Measurements from ENCODE around the gene RRP1B.

DNA sequence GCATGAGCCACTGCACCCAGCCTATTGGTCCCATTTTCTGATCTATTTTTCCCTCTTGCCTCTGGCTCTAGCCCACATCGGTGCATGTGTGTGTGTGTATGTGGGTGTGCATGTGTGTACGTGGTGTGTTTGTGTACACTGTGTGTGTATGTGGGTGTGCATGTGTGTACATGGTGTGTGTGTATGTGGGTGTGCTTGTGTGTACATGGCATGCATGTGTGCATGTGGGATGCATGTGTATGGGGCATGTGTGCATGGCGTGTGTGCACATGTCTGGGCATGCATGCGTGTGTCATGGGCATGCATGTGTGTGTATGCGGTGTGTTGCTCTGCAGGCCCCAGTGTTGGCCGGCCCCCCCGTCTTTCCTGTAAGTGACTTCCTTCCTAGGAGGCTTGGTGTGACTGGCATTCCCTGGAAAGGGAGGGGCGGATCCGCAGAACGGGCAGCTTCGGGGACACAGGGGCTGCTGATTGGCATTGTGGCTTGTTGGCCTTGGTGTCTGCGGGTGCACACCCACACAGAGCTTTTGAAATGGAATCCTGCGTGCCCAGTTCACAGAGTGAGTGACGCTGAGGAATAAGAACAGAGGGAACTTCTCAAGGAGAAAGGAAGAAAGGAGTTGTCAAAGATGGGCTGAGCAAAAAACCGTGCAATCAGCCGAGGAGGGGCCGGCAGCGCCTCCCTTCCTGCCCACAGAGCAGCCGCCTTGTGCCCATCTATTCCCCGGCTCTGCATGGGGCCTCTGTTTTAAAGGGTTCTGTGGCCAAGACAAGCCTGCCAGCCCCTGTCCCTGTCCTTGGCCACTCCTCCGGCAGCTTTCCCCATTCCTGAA lies 67.5 kb downstream of the RRP1B start:
- TF ChIP-seq, protein P1, sequence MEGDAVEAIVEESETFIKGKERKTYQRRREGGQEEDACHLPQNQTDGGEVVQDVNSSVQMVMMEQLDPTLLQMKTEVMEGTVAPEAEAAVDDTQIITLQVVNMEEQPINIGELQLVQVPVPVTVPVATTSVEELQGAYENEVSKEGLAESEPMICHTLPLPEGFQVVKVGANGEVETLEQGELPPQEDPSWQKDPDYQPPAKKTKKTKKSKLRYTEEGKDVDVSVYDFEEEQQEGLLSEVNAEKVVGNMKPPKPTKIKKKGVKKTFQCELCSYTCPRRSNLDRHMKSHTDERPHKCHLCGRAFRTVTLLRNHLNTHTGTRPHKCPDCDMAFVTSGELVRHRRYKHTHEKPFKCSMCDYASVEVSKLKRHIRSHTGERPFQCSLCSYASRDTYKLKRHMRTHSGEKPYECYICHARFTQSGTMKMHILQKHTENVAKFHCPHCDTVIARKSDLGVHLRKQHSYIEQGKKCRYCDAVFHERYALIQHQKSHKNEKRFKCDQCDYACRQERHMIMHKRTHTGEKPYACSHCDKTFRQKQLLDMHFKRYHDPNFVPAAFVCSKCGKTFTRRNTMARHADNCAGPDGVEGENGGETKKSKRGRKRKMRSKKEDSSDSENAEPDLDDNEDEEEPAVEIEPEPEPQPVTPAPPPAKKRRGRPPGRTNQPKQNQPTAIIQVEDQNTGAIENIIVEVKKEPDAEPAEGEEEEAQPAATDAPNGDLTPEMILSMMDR (IDR thresholded peaks at IDR 0.05 in 4 of 5, conservative IDR thresholded peaks at IDR 0.05 in 1 of 5), result no peak
- TF ChIP-seq POLR2A (IDR thresholded peaks at IDR 0.05), result no peak

Data from gastrocnemius medialis (tissue), 4 donors.